ENCODE data around the gene KCNQ5.

KCNQ5 gene

DNA sequence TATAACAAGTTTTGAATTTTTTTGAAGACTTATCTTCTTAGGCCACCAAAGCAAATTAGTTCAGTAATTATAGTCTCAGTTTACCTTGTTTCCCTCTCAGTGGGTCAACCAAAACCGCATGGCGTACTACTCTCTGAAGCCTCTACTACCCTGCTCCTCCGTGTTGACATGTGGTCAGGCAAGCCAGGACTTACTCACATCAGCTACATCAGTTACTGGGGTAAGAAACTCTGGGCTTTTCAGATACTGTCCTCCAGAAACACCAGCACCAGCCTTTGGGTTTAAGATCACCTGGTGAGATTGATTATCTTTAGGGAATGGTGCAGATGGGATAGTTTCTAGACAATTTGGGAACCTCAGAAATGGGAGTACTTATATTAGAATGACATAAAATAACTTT lies 55.1 kb downstream of the KCNQ5 start:
- no peak for DNase-seq (ENCODE audit: low spot score)

DNA sequence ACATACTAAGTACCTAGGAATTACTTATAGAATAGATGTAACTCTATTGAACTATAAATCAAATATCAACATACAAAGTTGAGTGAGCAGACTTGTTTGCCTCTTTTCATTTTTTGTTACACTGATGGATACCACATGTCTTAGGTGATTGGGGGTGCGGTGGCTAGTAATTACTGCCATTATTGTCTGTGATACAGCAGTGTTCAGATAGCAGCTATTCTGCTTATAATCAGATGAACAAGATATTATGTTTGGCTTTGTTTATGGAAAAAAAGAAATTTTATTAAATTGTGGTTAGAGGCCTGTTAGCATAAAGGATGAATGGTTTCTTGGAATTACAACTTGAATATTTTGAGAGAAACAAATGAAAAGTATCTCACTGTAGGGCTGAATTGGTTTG lies 55.9 kb downstream of the KCNQ5 start:
- no peak for DNase-seq (ENCODE audit: low spot score)

DNA sequence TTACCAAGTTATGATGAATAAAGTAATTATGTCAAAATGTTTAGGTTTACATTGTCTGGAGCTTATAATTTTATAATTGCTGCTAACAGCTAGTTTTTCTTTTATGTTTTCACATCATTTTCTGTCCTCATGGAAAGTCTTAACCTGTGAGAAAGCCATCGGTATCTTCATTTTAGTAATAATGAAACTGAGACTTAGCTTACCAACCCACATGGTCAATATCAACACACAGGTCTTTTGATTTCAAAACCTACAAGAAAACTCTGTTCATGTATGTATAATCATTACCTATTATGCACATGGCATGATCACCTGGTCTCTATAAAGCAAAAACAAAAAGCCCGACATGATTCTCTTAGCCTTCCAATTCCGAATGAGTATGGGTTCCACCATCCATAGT lies 61.9 kb downstream of the KCNQ5 start:
- no peak for DNase-seq (ENCODE audit: low spot score)

DNA sequence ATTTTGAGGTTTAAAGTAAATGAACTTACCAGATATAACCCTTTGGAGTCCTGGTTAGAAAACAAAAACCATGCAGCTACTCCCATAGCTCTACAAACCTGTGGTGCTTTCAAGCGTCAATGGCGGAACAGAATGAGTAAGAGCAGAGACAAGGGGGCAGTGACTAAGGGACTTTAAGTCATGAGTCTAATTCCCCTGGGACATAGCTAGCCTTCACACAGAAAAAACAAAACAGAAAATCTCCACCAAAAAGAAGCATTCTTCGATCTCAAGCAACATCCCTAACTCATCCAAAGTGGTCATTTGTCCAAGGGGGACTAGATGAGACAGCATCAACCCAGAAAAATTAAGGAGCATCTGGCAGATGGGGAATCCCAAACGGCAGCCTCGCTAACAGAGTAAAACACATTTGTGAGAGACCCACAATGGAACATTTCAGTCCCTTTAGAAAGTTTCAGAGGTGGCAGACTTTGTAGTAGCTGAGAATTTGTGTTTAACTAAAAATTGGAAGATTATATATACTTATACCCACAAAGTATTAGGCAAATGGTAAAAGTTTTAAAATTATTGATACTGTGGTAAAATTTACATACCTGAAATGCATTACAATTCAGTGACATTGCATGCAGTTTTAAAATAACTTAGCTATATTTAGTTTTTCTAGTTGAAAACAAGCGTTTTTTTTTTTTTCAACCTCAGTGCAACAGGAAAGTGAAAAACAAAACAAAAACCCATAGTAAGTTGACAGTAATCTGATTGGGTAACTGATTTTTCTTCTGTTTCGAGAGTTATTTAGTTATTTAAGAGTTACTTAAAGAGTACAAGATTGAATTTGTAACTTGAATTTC lies 67.5 kb downstream of the KCNQ5 start:
- DNase-seq (ENCODE audit: low spot score), result no peak

DNA sequence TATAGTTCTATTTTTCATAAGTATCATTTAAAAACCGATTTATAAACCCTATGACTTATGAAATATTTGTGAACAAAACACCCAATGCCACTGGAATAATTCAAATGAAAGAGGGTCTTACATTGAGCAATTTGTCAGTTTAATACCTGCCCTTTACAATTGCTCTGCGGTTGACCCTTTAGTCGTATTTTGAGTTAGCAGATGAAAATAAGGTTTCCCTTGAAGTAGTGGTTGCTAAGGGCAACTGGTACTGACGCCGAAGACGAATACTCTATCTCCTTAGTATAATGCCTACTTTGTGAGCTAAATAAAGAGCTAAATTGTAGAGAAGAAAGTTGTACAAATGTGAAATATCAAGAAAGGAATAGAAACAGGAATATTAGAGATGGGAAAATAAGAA lies 69.4 kb downstream of the KCNQ5 start:
- DNase-seq (ENCODE audit: low spot score), result no peak

DNA sequence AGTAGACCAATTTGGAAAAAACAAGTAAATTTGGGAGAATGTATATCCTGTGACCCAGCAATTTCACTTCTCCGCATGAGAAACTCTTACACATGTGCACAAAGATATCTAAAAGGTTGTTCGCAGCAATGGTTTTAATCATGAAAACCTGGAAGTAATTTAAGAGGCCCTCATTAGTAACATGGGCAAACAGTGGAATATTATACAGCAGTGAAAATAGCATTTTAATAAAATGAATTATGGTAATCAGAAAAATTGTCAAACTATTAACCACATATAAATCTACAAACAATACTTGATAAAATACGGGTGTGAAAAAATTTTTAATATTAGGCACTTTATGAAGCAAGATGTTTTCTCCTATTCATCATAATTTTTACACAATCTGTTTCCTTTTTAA lies 74.2 kb downstream of the KCNQ5 start:
- DNase-seq (ENCODE audit: low spot score), result no peak

DNA sequence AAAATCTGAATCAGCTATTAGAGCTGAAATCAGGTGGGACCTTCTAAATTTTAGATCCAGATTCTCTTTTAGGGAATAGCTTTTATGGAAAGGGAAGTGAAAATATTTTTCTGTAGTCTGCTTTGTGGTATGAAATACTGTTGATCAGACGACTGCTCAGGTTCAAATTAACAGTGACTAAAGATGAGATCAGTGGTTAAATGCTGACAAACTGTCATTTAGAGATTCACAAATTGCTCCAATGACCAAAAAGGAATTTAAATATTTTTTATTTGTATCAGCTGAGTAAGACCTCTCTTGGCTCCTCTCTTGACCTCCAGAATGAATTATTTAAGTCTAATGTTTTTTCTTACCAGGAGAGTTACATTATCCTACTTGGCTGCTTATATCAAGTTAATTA lies 77.3 kb downstream of the KCNQ5 start:
- DNase-seq (ENCODE audit: low spot score), result no peak

DNA sequence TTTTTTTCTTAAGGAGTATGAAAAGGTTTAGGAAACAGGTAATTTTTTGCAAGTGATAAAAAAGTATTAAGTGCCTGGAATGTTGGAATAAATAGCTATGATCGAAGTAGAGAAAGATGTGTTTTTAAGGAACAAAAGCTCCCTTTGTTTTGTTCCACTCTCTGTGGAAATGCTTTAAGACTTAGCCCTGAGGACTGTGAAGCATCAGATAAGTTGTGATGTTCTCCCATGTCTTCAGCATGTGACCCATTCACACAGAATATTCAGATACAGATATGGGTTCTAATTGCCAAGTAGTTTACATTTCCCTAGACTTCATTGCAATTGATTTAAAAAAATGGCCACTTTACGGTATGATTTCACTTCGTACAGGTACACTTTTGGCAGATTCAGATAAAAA lies 80.6 kb downstream of the KCNQ5 start:
- DNase-seq (ENCODE audit: low spot score), result no peak

DNA sequence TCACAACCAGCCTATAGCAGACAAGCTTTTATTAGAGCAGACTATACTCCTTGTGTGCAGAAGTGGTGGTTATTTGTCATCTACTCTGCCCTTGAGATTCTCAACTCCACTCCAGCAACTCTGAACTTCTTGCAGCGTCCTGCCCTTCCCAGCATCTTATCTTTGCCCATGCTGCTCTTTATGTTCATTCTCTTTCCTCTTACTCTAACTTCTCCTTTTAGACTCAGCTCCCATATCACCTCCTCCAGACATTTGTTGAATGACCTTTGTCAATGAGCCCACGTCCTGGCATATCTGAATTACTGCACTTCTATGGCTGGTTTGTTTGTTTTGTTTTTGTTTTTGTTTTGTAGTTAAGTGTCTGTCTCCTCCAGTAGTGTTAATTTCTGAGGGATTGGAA lies 81.2 kb downstream of the KCNQ5 start:
- DNase-seq (ENCODE audit: low spot score), result no peak

DNA sequence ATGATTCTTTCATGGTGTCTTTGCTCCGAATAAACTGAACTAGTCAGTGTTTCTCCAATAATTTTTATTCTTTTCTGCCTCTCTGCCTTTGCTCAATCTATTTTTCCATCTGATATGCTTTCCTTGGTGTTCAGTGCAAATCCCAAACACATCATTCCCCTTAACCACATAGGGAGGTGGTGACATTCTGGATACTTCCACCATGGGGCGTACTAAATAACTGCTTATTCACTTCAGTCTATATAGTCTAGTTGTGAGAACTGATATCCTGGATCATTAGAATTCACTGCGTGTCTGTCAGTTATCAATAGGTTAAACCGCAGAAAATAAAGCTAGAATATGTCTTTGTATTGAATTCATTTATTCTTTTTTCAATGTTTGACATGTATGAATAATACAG lies 83.1 kb downstream of the KCNQ5 start:
- no peak for DNase-seq (ENCODE audit: low spot score)

DNA sequence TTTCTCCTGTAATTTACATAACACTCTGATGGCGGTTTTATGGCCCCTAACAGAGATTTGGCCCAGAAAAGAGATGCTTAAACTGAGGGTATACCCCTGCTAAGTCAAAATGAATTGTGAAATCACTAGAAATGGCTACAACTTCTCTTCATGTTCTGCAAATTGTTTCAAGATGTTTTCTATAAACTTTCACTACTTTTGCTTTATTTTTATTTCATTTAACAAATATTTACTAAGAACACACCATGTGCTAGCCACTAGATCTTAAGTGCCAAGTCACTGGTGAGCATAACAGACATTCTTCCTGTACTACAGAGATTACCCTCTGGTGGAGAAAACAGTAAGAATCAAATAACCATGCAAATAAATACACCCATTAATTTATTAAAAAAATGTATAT lies 87.6 kb downstream of the KCNQ5 start:
- DNase-seq (ENCODE audit: low spot score), result no peak

DNA sequence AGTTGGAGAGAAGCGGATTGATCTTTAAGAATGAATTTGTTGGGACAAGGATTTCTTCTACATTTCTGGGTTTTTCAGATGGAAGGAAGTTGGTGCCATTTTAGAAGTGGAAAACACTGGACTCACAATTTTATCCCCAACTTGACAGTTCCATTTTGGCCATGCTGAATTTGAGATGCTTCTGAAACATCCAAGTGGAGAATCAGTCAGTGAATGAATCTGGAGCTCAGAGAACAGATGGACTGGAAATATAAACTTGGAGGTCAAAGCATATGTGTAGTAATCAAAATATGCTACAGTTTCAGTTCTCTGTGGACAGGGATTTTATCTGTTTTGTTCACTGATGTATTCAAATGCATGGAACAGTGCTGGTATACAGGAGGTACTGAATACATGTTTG lies 89.9 kb downstream of the KCNQ5 start:
- DNase-seq (ENCODE audit: low spot score), result no peak

DNA sequence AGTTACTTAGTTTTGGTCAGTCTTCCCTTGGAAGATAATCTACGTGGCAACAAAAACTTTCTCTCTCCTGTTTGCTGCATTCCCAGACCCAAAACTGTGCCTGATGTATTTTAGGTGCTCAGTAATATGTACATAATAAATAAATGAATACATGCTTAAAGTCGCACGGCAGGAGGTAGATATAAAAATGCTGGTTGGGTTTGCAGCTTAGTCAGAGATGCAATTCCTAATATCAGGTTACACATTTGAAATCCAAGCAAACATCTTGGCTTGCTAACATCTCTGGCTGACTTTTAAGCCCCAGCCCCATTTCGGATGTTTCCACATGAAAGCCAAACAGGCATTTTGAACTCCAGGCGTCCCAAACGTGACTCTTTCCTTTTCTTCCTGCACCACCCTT lies 91.0 kb downstream of the KCNQ5 start:
- DNase-seq (ENCODE audit: low spot score), result no peak

DNA sequence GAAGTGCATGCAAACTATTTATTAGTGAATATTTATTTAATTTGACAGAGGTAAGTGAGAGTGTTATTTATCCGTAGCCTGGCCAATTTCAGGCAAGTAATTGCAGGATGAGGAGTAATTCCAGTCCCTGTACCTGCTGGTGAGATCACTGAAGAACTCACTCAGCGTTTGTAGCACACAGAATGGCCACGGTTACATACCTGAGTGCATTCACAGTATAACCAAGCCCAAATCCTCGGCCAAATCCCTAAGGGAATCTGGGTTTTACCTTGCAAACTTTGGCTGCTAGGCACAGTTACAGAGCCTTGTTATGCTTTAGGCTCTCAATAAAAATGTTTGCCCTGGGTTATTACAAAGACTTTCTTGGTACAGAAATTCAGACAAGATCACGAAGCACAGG lies 93.3 kb downstream of the KCNQ5 start:
- DNase-seq (ENCODE audit: low spot score), result no peak

DNA sequence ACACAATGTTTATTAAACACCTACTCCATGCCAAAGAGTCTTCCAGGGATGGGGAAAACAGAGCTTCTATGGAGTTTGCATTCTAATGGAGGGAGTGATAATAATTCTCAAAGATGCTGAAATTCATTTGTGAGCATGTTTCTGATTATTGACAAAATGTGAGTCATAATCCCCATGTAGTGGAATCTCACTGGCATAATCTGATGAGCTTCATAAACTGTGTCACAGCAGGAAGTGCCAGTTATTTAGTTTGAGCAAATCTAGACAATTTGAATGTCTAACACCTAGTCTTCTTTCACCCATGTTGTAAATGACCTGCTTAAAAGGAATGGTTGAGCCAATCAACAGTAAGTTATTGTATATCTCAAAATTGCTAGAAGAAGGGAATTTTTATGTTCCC lies 95.1 kb downstream of the KCNQ5 start:
- no peak for DNase-seq (ENCODE audit: low spot score)

DNA sequence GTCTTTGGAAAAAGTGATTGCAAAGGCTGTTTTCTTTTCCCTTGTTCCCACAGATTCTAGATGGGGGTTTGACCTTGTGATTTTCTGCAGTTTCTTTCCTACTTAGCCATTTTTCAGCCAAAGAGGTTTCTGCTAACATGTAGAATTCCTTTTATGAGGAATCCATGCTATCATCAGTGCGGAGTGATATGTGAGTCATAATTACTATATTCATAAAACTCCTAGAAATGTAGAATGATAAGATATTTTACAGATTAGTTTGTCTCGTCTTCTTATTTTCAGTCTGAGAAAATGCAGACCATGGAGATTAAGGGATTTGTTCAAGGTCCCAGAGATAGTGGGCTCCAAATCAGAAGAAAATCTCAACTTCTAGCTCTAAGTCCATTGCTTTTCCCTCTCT lies 98.6 kb downstream of the KCNQ5 start:
- DNase-seq (ENCODE audit: low spot score), result no peak

DNA sequence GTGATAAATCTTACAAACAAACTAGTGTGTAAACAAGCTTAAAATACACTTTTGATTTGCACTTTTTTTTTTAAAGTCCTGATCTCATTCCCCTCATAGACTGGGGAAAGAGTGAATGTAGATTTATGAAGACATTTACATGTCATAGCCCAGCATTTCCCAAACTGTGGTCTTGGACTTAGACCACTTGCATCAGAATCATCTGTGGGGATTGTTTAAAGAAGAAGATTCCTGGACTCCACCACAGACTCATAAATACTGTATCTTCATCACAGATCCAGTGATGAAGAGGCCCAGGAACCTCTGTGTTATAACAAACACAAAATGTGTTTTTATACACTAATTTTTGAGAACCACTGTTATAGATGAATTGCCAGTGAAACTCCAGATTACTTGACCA lies 99.5 kb downstream of the KCNQ5 start:
- no peak for DNase-seq (ENCODE audit: low spot score)

DNA sequence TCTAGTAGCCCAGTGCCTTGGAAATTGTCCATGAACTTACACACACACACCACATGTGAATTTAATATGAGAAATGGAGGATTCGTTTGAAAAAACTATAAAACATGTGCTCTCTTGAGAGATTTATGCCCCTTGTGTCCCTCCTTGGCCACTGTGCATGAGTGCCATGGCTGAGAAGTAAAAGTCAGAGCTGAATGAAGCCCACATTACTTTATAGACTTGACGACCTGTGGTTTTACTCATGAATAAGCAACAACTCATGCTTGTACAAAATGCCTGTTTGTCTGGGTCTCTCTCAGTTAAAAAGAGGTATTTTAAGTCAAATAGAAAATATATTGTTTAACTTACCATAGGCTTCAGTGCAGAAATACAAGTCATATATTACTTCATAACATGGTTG lies 102.7 kb downstream of the KCNQ5 start:
- no peak for DNase-seq (ENCODE audit: low spot score)

DNA sequence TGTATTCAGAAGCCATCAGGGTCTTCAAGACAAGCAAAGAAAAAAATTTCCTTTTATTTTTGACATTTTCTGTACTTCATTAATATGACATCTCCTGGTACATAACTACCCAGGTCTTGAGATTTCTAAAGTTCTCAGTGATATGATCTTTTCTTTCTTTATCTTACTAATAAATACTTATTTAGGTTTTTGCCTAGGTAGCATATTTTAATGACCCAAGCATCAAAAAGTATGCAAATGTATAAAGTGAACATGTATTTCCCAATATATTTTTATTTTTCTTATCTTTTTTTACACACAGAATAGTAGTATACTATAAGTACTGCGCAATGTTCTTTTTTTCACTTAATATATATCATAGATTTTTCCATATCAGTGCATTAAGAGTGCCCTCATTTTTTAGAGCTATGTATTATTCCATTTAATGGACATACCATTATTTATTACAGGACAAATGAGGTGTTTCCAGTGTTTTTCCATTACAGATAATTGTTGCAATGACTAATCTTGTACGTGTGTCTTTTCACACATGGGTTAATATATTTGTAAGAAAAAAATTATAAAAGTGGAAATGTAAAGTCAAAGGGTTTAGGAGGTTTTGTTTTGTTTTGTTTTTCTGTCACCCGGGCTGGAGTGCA lies 107.0 kb downstream of the KCNQ5 start:
- DNase-seq (ENCODE audit: low spot score), result no peak

DNA sequence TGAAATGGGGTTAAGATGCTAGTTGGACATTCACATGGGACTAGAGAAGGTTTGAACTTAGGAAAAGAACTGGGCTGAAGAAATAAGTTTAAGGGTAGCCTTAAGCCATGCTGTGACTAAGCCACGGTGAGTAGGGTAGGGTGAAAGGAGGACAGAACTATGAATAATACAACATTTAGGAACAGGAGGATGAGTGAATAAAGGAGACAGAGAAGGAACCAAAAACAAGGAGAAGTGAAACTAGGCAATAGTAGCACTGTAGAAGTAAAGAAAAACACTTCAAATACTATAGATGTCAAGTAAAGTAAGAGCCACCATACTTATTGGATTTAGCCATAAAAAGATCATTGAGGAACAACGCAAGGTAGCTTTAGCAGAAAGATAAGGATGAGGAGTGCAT lies 111.2 kb downstream of the KCNQ5 start:
- DNase-seq (ENCODE audit: low spot score), result no peak

DNA sequence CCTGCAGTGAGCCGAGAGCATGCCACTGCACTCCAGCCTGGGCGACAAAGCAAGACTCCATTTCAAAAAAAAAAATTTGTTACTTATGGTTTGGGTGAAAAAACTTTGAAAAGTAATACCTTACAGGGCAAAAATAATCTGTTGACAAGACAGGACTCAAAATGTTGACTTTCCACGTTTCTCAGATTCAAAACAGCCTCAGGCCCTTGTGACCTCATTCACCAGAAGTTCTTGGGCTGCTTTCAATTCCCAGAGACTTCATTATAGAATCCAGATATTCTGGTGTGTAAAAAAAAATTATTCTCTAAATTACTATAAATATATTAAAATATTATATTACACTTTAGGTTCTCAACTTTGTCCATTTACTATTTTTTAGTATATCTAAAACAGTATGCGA lies 116.2 kb downstream of the KCNQ5 start:
- no peak for DNase-seq (ENCODE audit: low spot score)

DNA sequence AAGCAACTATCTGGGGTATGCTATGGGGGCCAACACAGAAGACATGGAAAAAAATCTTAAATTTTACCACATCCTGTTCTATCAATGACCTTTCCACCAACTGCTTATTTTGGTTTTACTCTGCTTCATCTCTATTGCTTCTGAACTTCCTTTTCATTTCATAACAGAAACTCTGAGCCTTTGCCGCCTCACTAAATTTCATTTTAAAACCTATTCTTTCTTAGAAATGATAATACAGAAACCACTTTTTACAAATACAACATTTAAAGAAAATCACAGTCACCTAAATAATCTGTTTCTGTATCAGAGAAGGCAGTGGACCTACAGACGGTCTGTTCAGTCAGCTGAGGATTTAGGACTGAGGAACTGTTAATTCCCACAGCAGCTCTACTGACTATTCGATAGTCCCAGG lies 117.5 kb downstream of the KCNQ5 start:
- no peak for DNase-seq (ENCODE audit: low spot score)

DNA sequence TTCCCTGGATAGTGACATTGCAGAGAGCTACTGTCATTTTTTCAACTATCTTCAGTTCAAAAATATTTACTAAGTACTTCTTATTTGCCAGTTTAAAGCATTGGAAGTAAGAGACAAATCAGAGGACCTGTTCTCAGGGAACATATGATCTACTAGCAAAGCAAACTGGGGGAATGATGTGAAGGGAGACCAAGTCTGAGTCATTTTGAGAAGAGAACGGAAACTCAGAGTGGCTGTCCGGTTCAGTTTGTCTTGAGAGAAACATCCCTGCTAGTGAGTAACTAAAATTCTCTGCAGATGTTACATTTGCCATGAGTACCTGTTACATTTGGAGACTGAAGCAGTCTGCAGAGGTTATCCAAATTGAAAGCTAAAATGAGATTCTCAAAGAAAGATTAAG lies 118.3 kb downstream of the KCNQ5 start:
- no peak for DNase-seq (ENCODE audit: low spot score)

DNA sequence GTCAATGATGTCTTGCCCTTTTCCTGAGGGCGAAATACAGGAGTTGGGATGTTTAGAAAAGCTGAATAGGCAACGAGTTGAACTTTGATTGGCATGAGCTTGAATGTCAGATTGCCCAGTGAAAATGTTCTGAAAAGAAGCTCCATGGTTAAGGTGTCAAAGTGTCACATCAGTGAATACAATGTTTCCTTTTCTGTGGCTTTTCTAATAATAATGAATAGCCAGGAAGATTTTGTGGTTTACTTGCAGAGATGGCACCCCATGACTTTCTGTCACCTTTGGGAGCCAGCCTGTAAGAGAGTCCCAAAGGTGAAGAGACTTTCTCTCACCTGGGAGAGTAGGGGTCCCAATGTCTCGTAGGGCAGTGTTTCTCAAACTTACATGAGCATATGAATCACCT lies 119.2 kb downstream of the KCNQ5 start:
- DNase-seq (ENCODE audit: low spot score), result no peak
